HCT116 (cell line): Measurements from ENCODE around the gene MBD3L1. TPM values are rescaled to one million over a fixed set of nuclear protein-coding genes. Genes with fewer than 3 reads are reported as not detected.

Source experiments
- ATAC-seq: fragments of 200-7000 bp; cut with Tn5 transposase; 2 replicates; pipeline ENCODE4 v1.9.1; 2020; ENCODE audit warnings: mild to moderate bottlenecking, moderate library complexity
- BruUV-seq: library from RNA; stranded (reverse); fragments of 400-500 nt; replicated peaks from 2 replicates; lab custom pipeline; 2021; lab: Mats Ljungman, UMichigan
- CTCF ChIA-PET: fragments of 300-600 bp; sonication (Branson Sonifier 250); formaldehyde crosslinking; loops from one replicate; lab custom pipeline; 2021; ENCODE audit warnings: antibody characterized with exemption; lab: Charles Lee
- POLR2A ChIA-PET: fragments of 300-600, 350-600 bp; sonication (Branson Sonifier 250); formaldehyde crosslinking; loops from one replicate; lab custom pipeline; 2021; ENCODE audit warnings: antibody characterized with exemption; lab: Charles Lee
- RAD21 ChIA-PET, 2 experiments: fragments of 300-600 bp; sonication (Branson Sonifier 250); formaldehyde crosslinking; loops; one replicate each; lab custom pipeline; 2023; ENCODE audit warnings: low total read pairs in 2 of 2; ENCODE audit not compliant: uncharacterized antibody in 2 of 2, unreplicated experiment in 2 of 2, low non-redundant PET in 1 of 2; lab: Charles Lee
- DNase-seq: peaks from one replicate; pipeline ENCODE4 v3.0.0-alpha.2; 2010; ENCODE audit warnings: low read depth, low spot score
- H2AFZ ChIP-seq: fragments of 200-600 bp; shearing (Covaris generic), sonication (generic); 2 replicates; pipeline ENCODE4 v1.6.1; 2017; ENCODE audit warnings: low read depth, mixed run types, mixed read lengths, antibody characterized with exemption, low read length; ENCODE audit not compliant: poor library complexity, severe bottlenecking
- H3K27ac ChIP-seq: 2 replicates; pipeline ENCODE4 v1.5.1; 2012; ENCODE audit warnings: low read depth, low read length
- H3K27me3 ChIP-seq: fragments of 200-600 bp; sonication (generic); 2 replicates; pipeline ENCODE4 v1.6.1; 2016; ENCODE audit warnings: mixed run types, low read length, mixed read lengths; ENCODE audit not compliant: insufficient read depth
- H3K36me3 ChIP-seq, 2 experiments: fragments of 200-500 bp in 1 of 2; fragments of 200-600 bp in 1 of 2; sonication (Bioruptor generic) in 1 of 2; sonication (generic) in 1 of 2; 2 replicates each; pipeline versions ENCODE4 v1.5.1 to v1.6.1; 2014 to 2016; ENCODE audit warnings: low read length in 2 of 2, inconsistent platforms in 1 of 2, mixed read lengths in 1 of 2, mixed run types in 1 of 2; ENCODE audit not compliant: insufficient read depth in 2 of 2, control insufficient read depth in 1 of 2
- H3K4me1 ChIP-seq, 2 experiments: fragments of 200-600 bp in 1 of 2; sonication (generic) in 1 of 2; 2 replicates each; pipeline versions ENCODE4 v1.5.1 to v1.6.1; 2012 to 2017; ENCODE audit warnings: low read length in 2 of 2, inconsistent platforms in 1 of 2, mild to moderate bottlenecking in 1 of 2, mixed read lengths in 1 of 2, mixed run types in 1 of 2, moderate library complexity in 1 of 2; ENCODE audit not compliant: insufficient read depth in 2 of 2, control insufficient read depth in 1 of 2
- H3K4me2 ChIP-seq: fragments of 200-600 bp; sonication (generic); 2 replicates; pipeline ENCODE4 v1.6.1; 2017; ENCODE audit warnings: mixed run types, low read length, mixed read lengths
- H3K4me3 ChIP-seq, 2 experiments: fragments of 200-600 bp in 1 of 2; sonication (generic) in 1 of 2; replicated peaks in 1 of 2; 2 replicates each; pipeline ENCODE4 v1.5.1; 2011 to 2016; ENCODE audit warnings: low read length in 2 of 2, control low read depth in 1 of 2, low read depth in 1 of 2, mild to moderate bottlenecking in 1 of 2, mixed read lengths in 1 of 2, mixed run types in 1 of 2
- H3K79me2 ChIP-seq: fragments of 200-600 bp; sonication (generic); 2 replicates; pipeline ENCODE4 v1.6.1; 2017; ENCODE audit warnings: mild to moderate bottlenecking, mixed run types, low read length, moderate library complexity, mixed read lengths; ENCODE audit not compliant: insufficient read depth
- H3K9ac ChIP-seq: fragments of 200-600 bp; sonication (generic); 2 replicates; pipeline ENCODE4 v1.6.1; 2016; ENCODE audit warnings: low read length, mixed read lengths
- H3K9me2 ChIP-seq: fragments of 200-600 bp; sonication (generic), shearing (Covaris generic); 2 replicates; pipeline ENCODE4 v1.6.1; 2017; ENCODE audit warnings: mixed run types, mild to moderate bottlenecking, moderate library complexity; ENCODE audit not compliant: insufficient read depth
- H3K9me3 ChIP-seq, 2 experiments: fragments of 200-500 bp in 1 of 2; fragments of 200-600 bp in 1 of 2; sonication (Bioruptor generic) in 1 of 2; sonication (generic) in 1 of 2; 2 replicates each; pipeline ENCODE4 v1.6.1; 2014 to 2017; ENCODE audit warnings: low read length in 2 of 2, mixed read lengths in 2 of 2, inconsistent platforms in 1 of 2, low read depth in 1 of 2, mild to moderate bottlenecking in 1 of 2, mixed run types in 1 of 2, moderate library complexity in 1 of 2; ENCODE audit not compliant: control insufficient read depth in 1 of 2, insufficient read depth in 1 of 2
- H4K20me1 ChIP-seq: fragments of 200-600 bp; sonication (generic), shearing (Covaris generic); 2 replicates; pipeline ENCODE4 v1.6.1; 2017; ENCODE audit warnings: mixed run types, mild to moderate bottlenecking, moderate library complexity; ENCODE audit not compliant: insufficient read depth
- CBX3 ChIP-seq: IDR thresholded peaks from 2 replicates; pipeline ENCODE4 v1.6.1; 2012; ENCODE audit warnings: low read depth
- CEBPB ChIP-seq: IDR thresholded peaks from 2 replicates; pipeline ENCODE4 v1.6.1; 2012; ENCODE audit warnings: low read depth
- EGR1 ChIP-seq: IDR thresholded peaks from 2 replicates; pipeline ENCODE4 v1.6.1; 2012; ENCODE audit warnings: low read depth
- ELF1 ChIP-seq: IDR thresholded peaks from 2 replicates; pipeline ENCODE4 v1.6.1; 2012; ENCODE audit warnings: low read depth, borderline replicate concordance
- EZH2 ChIP-seq: fragments of 200-600 bp; sonication (generic); IDR thresholded peaks from 2 replicates; pipeline ENCODE4 v1.6.1; 2017; ENCODE audit warnings: antibody characterized with exemption, mixed run types
- EZH2phosphoT487 ChIP-seq: fragments of 200-600 bp; IDR thresholded peaks from 2 replicates; pipeline ENCODE4 v1.6.1; 2018; ENCODE audit warnings: antibody characterized with exemption, borderline replicate concordance
- FOSL1 ChIP-seq: IDR thresholded peaks from 2 replicates; pipeline ENCODE4 v1.6.1; 2012; ENCODE audit warnings: low read depth
- JUND ChIP-seq: IDR thresholded peaks from 2 replicates; pipeline ENCODE4 v1.6.1; 2012
- POLR2AphosphoS5 ChIP-seq: IDR thresholded peaks from 2 replicates; pipeline ENCODE4 v1.6.1; 2011; ENCODE audit warnings: mild to moderate bottlenecking, low read depth, low read length, moderate library complexity
- RAD21 ChIP-seq: IDR thresholded peaks from 2 replicates; pipeline ENCODE4 v1.6.1; 2012; ENCODE audit warnings: low read depth, mild to moderate bottlenecking
- SIN3A ChIP-seq: IDR thresholded peaks from 2 replicates; pipeline ENCODE4 v1.6.1; 2012; ENCODE audit warnings: low read depth
- SRF ChIP-seq: IDR thresholded peaks from 2 replicates; pipeline ENCODE4 v1.6.1; 2012; ENCODE audit warnings: low read depth
- YY1 ChIP-seq: IDR thresholded peaks from 2 replicates; pipeline ENCODE4 v1.6.1; 2011; ENCODE audit warnings: low read length, low read depth, moderate library complexity, mild to moderate bottlenecking; ENCODE audit not compliant: insufficient replicate concordance; ENCODE audit errors: extremely low read depth
- intact Hi-C: fragments of 100-400 bp; cut with micrococcal nuclease; formaldehyde crosslinking; loops from 2 replicates; pipeline ENCODE4 v1.10.0; 2022
- total RNA-seq: library from RNA; stranded (reverse); gene quantifications from one replicate; pipeline ENCODE4 v1.2.1, GENCODE V29; 2021; ENCODE audit not compliant: unreplicated experiment
- TF ChIP-seq, protein P1 (sequence below), 3 experiments: fragments of 200-600 bp in 1 of 3; sonication (generic) in 1 of 3; IDR thresholded peaks in 2 of 3; conservative IDR thresholded peaks in 1 of 3; 2 replicates each; pipeline ENCODE4 v1.5.1; 2012 to 2017; ENCODE audit warnings: low read depth in 2 of 3, low read length in 2 of 3, antibody characterized with exemption in 1 of 3, borderline replicate concordance in 1 of 3, control low read depth in 1 of 3, mild to moderate bottlenecking in 1 of 3, mixed read lengths in 1 of 3, mixed run types in 1 of 3, moderate library complexity in 1 of 3; ENCODE audit not compliant: insufficient read depth in 1 of 3
- TF ChIP-seq, protein P2 (sequence below): IDR thresholded peaks from 2 replicates; pipeline ENCODE4 v1.6.1; 2011; ENCODE audit warnings: mild to moderate bottlenecking, low read length, moderate library complexity; ENCODE audit not compliant: insufficient replicate concordance; ENCODE audit errors: extremely low read depth
- TF ChIP-seq, protein P3 (sequence below): IDR thresholded peaks from 2 replicates; pipeline ENCODE4 v1.6.1; 2012; ENCODE audit warnings: low read depth

MBD3L1 gene
- total RNA-seq, 1 experiment from 2014 or later = not detected

GRCh38 chr19:8881512-8881911, 49.3 kb downstream of the MBD3L1 start:
- intact Hi-C loops = no loop called here
- no peaks in the 10 kb centered on the region for H3K9me2 ChIP-seq
- no peak overlapping the region for H3K4me3 ChIP-seq
- RAD21 ChIA-PET = no interaction called here
- H3K27ac ChIP-seq = no peak overlapping the region
- no peak for ATAC-seq
- H3K27me3 ChIP-seq = no peaks in the 10 kb centered on the region
- H3K9ac ChIP-seq = no peak overlapping the region
- H2AFZ ChIP-seq = no peak overlapping the region
- H3K36me3 ChIP-seq = no peaks in the 10 kb centered on the region
- TF ChIP-seq SRF = no peak
- TF ChIP-seq EGR1 = no peak
- TF ChIP-seq RAD21 = no peak
- TF ChIP-seq, protein P1, sequence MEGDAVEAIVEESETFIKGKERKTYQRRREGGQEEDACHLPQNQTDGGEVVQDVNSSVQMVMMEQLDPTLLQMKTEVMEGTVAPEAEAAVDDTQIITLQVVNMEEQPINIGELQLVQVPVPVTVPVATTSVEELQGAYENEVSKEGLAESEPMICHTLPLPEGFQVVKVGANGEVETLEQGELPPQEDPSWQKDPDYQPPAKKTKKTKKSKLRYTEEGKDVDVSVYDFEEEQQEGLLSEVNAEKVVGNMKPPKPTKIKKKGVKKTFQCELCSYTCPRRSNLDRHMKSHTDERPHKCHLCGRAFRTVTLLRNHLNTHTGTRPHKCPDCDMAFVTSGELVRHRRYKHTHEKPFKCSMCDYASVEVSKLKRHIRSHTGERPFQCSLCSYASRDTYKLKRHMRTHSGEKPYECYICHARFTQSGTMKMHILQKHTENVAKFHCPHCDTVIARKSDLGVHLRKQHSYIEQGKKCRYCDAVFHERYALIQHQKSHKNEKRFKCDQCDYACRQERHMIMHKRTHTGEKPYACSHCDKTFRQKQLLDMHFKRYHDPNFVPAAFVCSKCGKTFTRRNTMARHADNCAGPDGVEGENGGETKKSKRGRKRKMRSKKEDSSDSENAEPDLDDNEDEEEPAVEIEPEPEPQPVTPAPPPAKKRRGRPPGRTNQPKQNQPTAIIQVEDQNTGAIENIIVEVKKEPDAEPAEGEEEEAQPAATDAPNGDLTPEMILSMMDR (IDR thresholded peaks at IDR 0.05 in 2 of 3, conservative IDR thresholded peaks at IDR 0.05 in 1 of 3; ENCODE audit: borderline replicate concordance in 1 of 3, insufficient read depth in 1 of 3, low read depth in 2 of 3, low read length in 2 of 3) = no peak
- TF ChIP-seq, protein P2, sequence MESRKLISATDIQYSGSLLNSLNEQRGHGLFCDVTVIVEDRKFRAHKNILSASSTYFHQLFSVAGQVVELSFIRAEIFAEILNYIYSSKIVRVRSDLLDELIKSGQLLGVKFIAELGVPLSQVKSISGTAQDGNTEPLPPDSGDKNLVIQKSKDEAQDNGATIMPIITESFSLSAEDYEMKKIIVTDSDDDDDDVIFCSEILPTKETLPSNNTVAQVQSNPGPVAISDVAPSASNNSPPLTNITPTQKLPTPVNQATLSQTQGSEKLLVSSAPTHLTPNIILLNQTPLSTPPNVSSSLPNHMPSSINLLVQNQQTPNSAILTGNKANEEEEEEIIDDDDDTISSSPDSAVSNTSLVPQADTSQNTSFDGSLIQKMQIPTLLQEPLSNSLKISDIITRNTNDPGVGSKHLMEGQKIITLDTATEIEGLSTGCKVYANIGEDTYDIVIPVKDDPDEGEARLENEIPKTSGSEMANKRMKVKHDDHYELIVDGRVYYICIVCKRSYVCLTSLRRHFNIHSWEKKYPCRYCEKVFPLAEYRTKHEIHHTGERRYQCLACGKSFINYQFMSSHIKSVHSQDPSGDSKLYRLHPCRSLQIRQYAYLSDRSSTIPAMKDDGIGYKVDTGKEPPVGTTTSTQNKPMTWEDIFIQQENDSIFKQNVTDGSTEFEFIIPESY = no peak
- no peak for TF ChIP-seq JUND
- TF ChIP-seq CBX3 = no peak
- TF ChIP-seq YY1 = no peak
- TF ChIP-seq POLR2AphosphoS5 = no peak
- TF ChIP-seq CEBPB = no peak
- no peak for TF ChIP-seq SIN3A
- no peak for TF ChIP-seq ELF1
- TF ChIP-seq EZH2phosphoT487 = no peak
- TF ChIP-seq FOSL1 = no peak
- TF ChIP-seq, protein P3, sequence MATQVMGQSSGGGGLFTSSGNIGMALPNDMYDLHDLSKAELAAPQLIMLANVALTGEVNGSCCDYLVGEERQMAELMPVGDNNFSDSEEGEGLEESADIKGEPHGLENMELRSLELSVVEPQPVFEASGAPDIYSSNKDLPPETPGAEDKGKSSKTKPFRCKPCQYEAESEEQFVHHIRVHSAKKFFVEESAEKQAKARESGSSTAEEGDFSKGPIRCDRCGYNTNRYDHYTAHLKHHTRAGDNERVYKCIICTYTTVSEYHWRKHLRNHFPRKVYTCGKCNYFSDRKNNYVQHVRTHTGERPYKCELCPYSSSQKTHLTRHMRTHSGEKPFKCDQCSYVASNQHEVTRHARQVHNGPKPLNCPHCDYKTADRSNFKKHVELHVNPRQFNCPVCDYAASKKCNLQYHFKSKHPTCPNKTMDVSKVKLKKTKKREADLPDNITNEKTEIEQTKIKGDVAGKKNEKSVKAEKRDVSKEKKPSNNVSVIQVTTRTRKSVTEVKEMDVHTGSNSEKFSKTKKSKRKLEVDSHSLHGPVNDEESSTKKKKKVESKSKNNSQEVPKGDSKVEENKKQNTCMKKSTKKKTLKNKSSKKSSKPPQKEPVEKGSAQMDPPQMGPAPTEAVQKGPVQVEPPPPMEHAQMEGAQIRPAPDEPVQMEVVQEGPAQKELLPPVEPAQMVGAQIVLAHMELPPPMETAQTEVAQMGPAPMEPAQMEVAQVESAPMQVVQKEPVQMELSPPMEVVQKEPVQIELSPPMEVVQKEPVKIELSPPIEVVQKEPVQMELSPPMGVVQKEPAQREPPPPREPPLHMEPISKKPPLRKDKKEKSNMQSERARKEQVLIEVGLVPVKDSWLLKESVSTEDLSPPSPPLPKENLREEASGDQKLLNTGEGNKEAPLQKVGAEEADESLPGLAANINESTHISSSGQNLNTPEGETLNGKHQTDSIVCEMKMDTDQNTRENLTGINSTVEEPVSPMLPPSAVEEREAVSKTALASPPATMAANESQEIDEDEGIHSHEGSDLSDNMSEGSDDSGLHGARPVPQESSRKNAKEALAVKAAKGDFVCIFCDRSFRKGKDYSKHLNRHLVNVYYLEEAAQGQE = no peak
- no peak for TF ChIP-seq EZH2
- TF ChIP-seq, all 23 proteins: peak for 0
- BruUV-seq = no TSS peak
- no peaks in the 10 kb centered on the region for H4K20me1 ChIP-seq
- no peaks in the 10 kb centered on the region; a peak in 1 of 4 replicates for H3K9me3 ChIP-seq
- H3K4me2 ChIP-seq = no peak overlapping the region
- no peaks in the 10 kb centered on the region for H3K4me1 ChIP-seq
- H3K79me2 ChIP-seq = no peaks in the 10 kb centered on the region
- DNase-seq = no peak
- POLR2A ChIA-PET = no interaction called here
- CTCF ChIA-PET = no interaction called here
